Esophagus (tissue), 2 donors: ENCODE data around the gene SIPA1L3. TPM values are rescaled to one million over a fixed set of nuclear protein-coding genes. Genes with fewer than 3 reads are reported as not detected.
"Not testable (repeated sequence)": the region's sequence is repeated elsewhere in the genome, so short reads cannot be mapped to it uniquely, and the experiment has no call there.

Source experiments
- H3K27ac ChIP-seq, 2 donors: one replicate each; pipeline ENCODE4 v1.5.1; 2013; ENCODE audit warnings: low read depth in 2 of 2, mild to moderate bottlenecking in 2 of 2, inconsistent platforms in 1 of 2, low read length in 1 of 2, moderate library complexity in 1 of 2
- H3K27me3 ChIP-seq, 2 donors: one replicate each; pipeline ENCODE4 v1.6.1; 2013; ENCODE audit warnings: low read length in 2 of 2, control low read depth in 1 of 2, mild to moderate bottlenecking in 1 of 2; ENCODE audit not compliant: insufficient read depth in 2 of 2, control insufficient read depth in 1 of 2
- H3K36me3 ChIP-seq, 2 donors: one replicate each; pipeline ENCODE4 v1.6.1; 2013; ENCODE audit warnings: low read length in 1 of 2; ENCODE audit not compliant: control insufficient read depth in 2 of 2, insufficient read depth in 2 of 2
- H3K4me1 ChIP-seq, 2 donors: one replicate each; pipeline ENCODE4 v1.6.1; 2013; ENCODE audit warnings: low read length in 1 of 2; ENCODE audit not compliant: control insufficient read depth in 2 of 2, insufficient read depth in 2 of 2
- H3K4me3 ChIP-seq, 2 donors: one replicate each; pipeline ENCODE4 v1.5.1; 2013; ENCODE audit warnings: low read length in 2 of 2, mild to moderate bottlenecking in 2 of 2, low read depth in 1 of 2, moderate library complexity in 1 of 2
- H3K9me3 ChIP-seq, 2 donors: one replicate each; pipeline ENCODE4 v1.6.1; 2013; ENCODE audit warnings: mild to moderate bottlenecking in 2 of 2, low read depth in 1 of 2, low read length in 1 of 2, moderate library complexity in 1 of 2; ENCODE audit not compliant: control insufficient read depth in 2 of 2, insufficient read depth in 1 of 2
- WGBS, 2 donors: extraction: QIAGEN DNeasy Blood & Tissue Kit; methylation state at CpG; one replicate each; pipeline ENCODE4 v1.1.7; 2013; 5-methylcytosine and 5-hydroxymethylcytosine counted together
- polyA plus RNA-seq, 2 donors: library from polyadenylated mRNA; stranded (reverse); fragments of 200-250 nt; gene quantifications; one replicate each; pipeline ENCODE4 v1.2.3, GENCODE V29; 2013
- donor health status: healthy with polysubstance abuse.
- donor health status: Bipolar disorder and iron deficiency.

SIPA1L3 gene
- polyA plus RNA-seq, 2 donors = 4.1 to 11.0 TPM

- peaks cover 0 to 30% of the 10 kb centered on the region in 2 donors for H3K27me3 ChIP-seq
- H3K36me3 ChIP-seq = no peaks in the 10 kb centered on the region
- H3K27ac ChIP-seq = no peak overlapping the region
- peaks cover 5 to 14% of the 10 kb centered on the region in 2 donors for H3K4me1 ChIP-seq
- H3K4me3 ChIP-seq = no peak overlapping the region
- H3K9me3 ChIP-seq = no peaks in the 10 kb centered on the region
- WGBS, 2 donors = 56 to 60% methylated on average over 11 of the region's 11 CpGs
These were observed 320.4 kb downstream of the SIPA1L3 start for GRCh38 chr19:38227287-38228004.

- no peaks in the 10 kb centered on the region for H3K36me3 ChIP-seq
- peaks cover 5 to 14% of the 10 kb centered on the region in 2 donors for H3K4me1 ChIP-seq
- 14 to 15% methylated on average over 15 of the region's 16 CpGs for WGBS, 2 donors
- H3K9me3 ChIP-seq = no peaks in the 10 kb centered on the region
- H3K4me3 ChIP-seq = no peak overlapping the region
- peaks cover 0 to 30% of the 10 kb centered on the region in 2 donors for H3K27me3 ChIP-seq
- H3K27ac ChIP-seq = no peak overlapping the region
These were observed 321.0 kb downstream of the SIPA1L3 start for GRCh38 chr19:38228005-38228377.

GRCh38 chr19:38228491-38229439 is 321.8 kb downstream of the SIPA1L3 start:
- H3K9me3 ChIP-seq = no peaks in the 10 kb centered on the region
- peaks cover 0 to 30% of the 10 kb centered on the region in 2 donors for H3K27me3 ChIP-seq
- peak overlapping the region in 1 of 2 donors; percentile 11 for H3K4me3 ChIP-seq
- no peaks in the 10 kb centered on the region for H3K36me3 ChIP-seq
- H3K27ac ChIP-seq = no peak overlapping the region
- peaks cover 5 to 14% of the 10 kb centered on the region in 2 donors for H3K4me1 ChIP-seq
- 1 to 2% methylated on average over 61 to 80 of the region's 80 CpGs for WGBS, 2 donors

GRCh38 chr19:38229585-38230073 is 322.6 kb downstream of the SIPA1L3 start:
- peak overlapping the region in 1 of 2 donors; percentile 11 for H3K4me3 ChIP-seq
- no peak overlapping the region for H3K27ac ChIP-seq
- WGBS, 2 donors = 0 to 2% methylated on average over 49 to 54 of the region's 54 CpGs
- peaks cover 5 to 11% of the 10 kb centered on the region in 2 donors for H3K4me1 ChIP-seq
- no peaks in the 10 kb centered on the region for H3K9me3 ChIP-seq
- H3K27me3 ChIP-seq = peaks cover 0 to 27% of the 10 kb centered on the region in 2 donors
- H3K36me3 ChIP-seq = no peaks in the 10 kb centered on the region

GRCh38 chr19:38230506-38231133 is 323.6 kb downstream of the SIPA1L3 start:
- not testable (repeated sequence) for H3K36me3 ChIP-seq, H3K27ac ChIP-seq, H3K9me3 ChIP-seq, H3K4me3 ChIP-seq
- Histone ChIP-seq H3K4me1 (peaks cover 5 to 11% of the 10 kb centered on the region in 2 donors), H3K27me3 (peaks cover 0 to 27% of the 10 kb centered on the region in 2 donors)
- WGBS, 2 donors = 74 to 76% methylated on average over 3 of the region's 3 CpGs

- no peaks in the 10 kb centered on the region for H3K36me3 ChIP-seq
- peaks cover 5 to 11% of the 10 kb centered on the region in 2 donors for H3K4me1 ChIP-seq
- peaks cover 0 to 27% of the 10 kb centered on the region in 2 donors for H3K27me3 ChIP-seq
- no peak overlapping the region for H3K27ac ChIP-seq
- H3K4me3 ChIP-seq = no peak overlapping the region
- 86 to 92% methylated on average over 7 of the region's 7 CpGs for WGBS, 2 donors
- no peaks in the 10 kb centered on the region for H3K9me3 ChIP-seq
These were observed 324.9 kb downstream of the SIPA1L3 start for GRCh38 chr19:38231918-38232317.

GRCh38 chr19:38233740-38234251 is 326.8 kb downstream of the SIPA1L3 start:
- 29 to 32% methylated on average over 7 of the region's 7 CpGs for WGBS, 2 donors
- Histone ChIP-seq H3K27ac (no peak overlapping the region), H3K4me3 (no peak overlapping the region), H3K27me3 (peaks cover 0 to 11% of the 10 kb centered on the region in 2 donors), H3K9me3 (no peaks in the 10 kb centered on the region), H3K4me1 (peaks cover 5% of the 10 kb centered on the region in 2 donors), H3K36me3 (no peaks in the 10 kb centered on the region)

GRCh38 chr19:38234615-38235014 is 327.6 kb downstream of the SIPA1L3 start:
- Histone ChIP-seq H3K36me3 (no peaks in the 10 kb centered on the region), H3K9me3 (no peaks in the 10 kb centered on the region), H3K4me1 (no peaks in the 10 kb centered on the region), H3K4me3 (no peak overlapping the region), H3K27me3 (peaks cover 0 to 5% of the 10 kb centered on the region in 2 donors), H3K27ac (no peak overlapping the region)
- WGBS, 2 donors = 84 to 90% methylated on average over 4 of the region's 4 CpGs

- no peaks in the 10 kb centered on the region for H3K36me3 ChIP-seq
- H3K4me3 ChIP-seq = no peak overlapping the region
- no peak overlapping the region for H3K27ac ChIP-seq
- WGBS, 2 donors = 63 to 68% methylated on average over 8 of the region's 8 CpGs
- no peaks in the 10 kb centered on the region for H3K9me3 ChIP-seq
- H3K27me3 ChIP-seq = no peaks in the 10 kb centered on the region
- H3K4me1 ChIP-seq = peaks cover 0 to 3% of the 10 kb centered on the region in 2 donors
These were observed 332.8 kb downstream of the SIPA1L3 start for GRCh38 chr19:38239816-38240215.
